GM10266 (cell line): ENCODE data around the gene LRBA.
"Not testable (repeated sequence)": the region's sequence is repeated elsewhere in the genome, so short reads cannot be mapped to it uniquely, and the experiment has no call there.

Source experiments
- DNase-seq: peaks from one replicate; pipeline ENCODE4 v3.0.0; 2012; ENCODE audit errors: extremely low spot score
- CTCF ChIP-seq: IDR thresholded peaks from 2 replicates; pipeline ENCODE4 v1.5.1; 2012; ENCODE audit warnings: mild to moderate bottlenecking, low read depth; ENCODE audit not compliant: control insufficient read depth, insufficient read depth; ENCODE audit errors: missing control alignments

The LRBA gene

GRCh38 chr4:150997141-150997540 is 17.9 kb downstream of the LRBA start:
- DNase-seq: no peak
- no peak for TF ChIP-seq CTCF

GRCh38 chr4:150994721-150995120 is 20.4 kb downstream of the LRBA start:
- TF ChIP-seq CTCF: no peak
- DNase-seq: no peak

- DNase-seq: not testable (repeated sequence)
Observed at GRCh38 chr4:150993577-150993976, 21.5 kb downstream of the LRBA start.

- TF ChIP-seq CTCF: no peak
- DNase-seq: no peak
Observed at GRCh38 chr4:150990993-150991392, 24.1 kb downstream of the LRBA start.

- no peak for DNase-seq
- no peak for TF ChIP-seq CTCF
Observed at GRCh38 chr4:150990250-150990649, 24.8 kb downstream of the LRBA start.

- no peak for TF ChIP-seq CTCF
- DNase-seq: no peak
Observed at GRCh38 chr4:150988238-150988637, 26.8 kb downstream of the LRBA start.

GRCh38 chr4:150987204-150987603 is 27.9 kb downstream of the LRBA start:
- no peak for DNase-seq
- no peak for TF ChIP-seq CTCF

GRCh38 chr4:150986085-150986484 is 29.0 kb downstream of the LRBA start:
- no peak for TF ChIP-seq CTCF
- no peak for DNase-seq
